Mononuclear cell (primary cell): ENCODE data around the gene C6orf62. TPM values are rescaled to one million over a fixed set of nuclear protein-coding genes. Genes with fewer than 3 reads are reported as not detected.
"Not testable (repeated sequence)": the region's sequence is repeated elsewhere in the genome, so short reads cannot be mapped to it uniquely, and the experiment has no call there.

ENCODE experiments used
- H3K27me3 ChIP-seq: 2 replicates; pipeline ENCODE4 v1.6.0; 2011; ENCODE audit warnings: low read length, control low read depth; ENCODE audit not compliant: insufficient read depth
- H3K4me1 ChIP-seq: 2 replicates; pipeline ENCODE4 v1.5.1; 2011; ENCODE audit warnings: mild to moderate bottlenecking, low read length, control low read depth; ENCODE audit not compliant: insufficient read depth
- H3K4me3 ChIP-seq: 2 replicates; pipeline ENCODE4 v1.5.1; 2011; ENCODE audit warnings: mild to moderate bottlenecking, low read length, moderate library complexity
- H3K9me3 ChIP-seq: 2 replicates; pipeline ENCODE4 v1.5.1; 2011; ENCODE audit warnings: low read depth, mild to moderate bottlenecking, control low read depth, low read length
- total RNA-seq: library from RNA; depleted of rRNA; stranded (reverse); fragments of >200 nt; gene quantifications from one replicate; pipeline ENCODE4 v1.2.3, GENCODE V29; 2012

The C6orf62 gene
- total RNA-seq, 1 donor: 81.6 TPM

DNA sequence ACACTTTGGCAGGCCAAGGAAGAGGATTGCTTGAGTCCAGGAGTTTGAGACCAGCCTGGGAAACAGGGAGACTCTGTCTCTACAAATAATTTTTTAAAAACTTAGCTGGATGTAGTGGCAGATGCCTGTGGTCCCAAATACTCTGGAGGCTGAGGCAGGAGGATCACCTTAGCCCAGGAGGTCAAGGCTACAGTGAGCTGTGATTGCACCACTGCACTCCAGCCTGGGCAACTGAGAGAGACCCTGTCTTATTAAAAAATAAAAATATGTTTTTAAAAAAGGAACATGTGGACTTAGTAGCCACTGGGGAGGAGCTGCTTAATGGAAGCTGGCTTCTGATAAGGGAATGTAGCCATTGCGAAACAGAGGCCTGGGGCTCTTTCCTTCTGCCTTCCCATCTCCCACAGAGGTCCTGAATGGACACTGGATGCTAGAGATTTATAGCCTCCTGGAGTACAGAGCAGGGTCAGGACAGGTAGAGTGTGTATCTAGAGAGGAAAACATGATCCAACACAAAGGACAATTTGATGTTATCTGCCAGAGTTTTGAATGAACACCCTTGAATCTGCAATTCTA lies 34.1 kb upstream of the C6orf62 start:
- Histone ChIP-seq H3K9me3 (no peaks in the 10 kb centered on the region), H3K4me1 (peaks cover 28% of the 10 kb centered on the region), H3K27me3 (no peaks in the 10 kb centered on the region), H3K4me3 (no peak overlapping the region)

DNA sequence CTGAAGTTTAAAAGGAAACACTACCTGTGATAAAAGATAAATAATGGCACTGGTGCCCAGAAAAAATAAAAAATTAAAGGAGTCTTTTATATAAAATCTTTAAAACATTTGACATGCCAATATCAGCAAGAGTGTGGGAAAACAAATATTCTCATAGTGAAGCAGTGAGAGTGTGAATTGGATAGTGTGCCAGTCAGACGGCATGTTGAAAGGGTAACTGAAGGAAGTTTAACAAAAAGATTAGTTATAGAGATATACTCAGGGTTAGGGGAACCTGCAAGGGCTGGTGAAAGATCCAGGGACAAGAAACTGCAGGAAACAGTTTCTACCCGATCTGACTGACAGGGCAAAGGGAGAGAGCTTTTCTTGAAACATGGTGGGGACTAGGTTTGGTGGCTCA lies 33.5 kb upstream of the C6orf62 start:
- H3K4me3 ChIP-seq: no peak overlapping the region
- H3K9me3 ChIP-seq: no peaks in the 10 kb centered on the region
- H3K27me3 ChIP-seq: no peaks in the 10 kb centered on the region
- peaks cover 26% of the 10 kb centered on the region for H3K4me1 ChIP-seq

DNA sequence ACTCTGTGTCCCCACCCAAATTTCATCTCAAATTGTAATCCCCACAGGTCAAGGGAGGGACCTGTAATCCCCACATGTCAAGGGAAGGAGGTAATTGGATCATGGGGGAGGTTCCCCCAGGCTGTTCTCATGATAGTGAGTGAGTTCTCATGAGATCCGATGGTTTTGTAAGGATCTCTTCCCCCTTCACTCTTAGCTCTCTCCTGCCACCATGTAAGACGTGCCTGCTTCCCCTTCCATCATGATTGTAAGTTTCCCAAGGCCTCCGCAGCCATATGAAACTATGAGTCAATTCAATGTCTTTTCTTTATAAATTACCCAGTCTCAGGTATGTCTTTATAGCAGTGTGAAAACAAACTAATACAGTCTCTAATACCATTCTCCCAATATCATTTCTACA lies 31.9 kb upstream of the C6orf62 start:
- H3K4me1 ChIP-seq: peaks cover 24% of the 10 kb centered on the region
- H3K9me3 ChIP-seq, H3K4me3 ChIP-seq, H3K27me3 ChIP-seq: not testable (repeated sequence)

DNA sequence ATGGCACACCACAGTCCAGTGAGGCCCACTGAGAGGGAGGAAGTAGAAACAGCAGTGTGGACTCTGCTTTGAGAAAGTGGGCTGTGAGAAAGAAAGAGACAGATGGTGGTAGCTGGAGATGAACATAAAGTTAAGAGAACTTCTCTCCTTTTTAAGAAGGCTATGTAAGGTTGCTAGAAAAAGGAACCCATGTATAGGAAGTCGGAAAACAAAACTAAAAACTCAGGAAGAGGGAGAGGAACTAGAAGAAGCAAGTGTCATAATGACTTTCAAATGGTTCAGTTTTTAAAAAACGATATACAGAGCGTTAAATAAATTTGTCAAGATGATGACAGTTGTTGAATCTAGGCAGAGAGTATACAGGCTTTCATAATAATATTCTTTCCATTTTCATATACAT lies 30.3 kb upstream of the C6orf62 start:
- H3K27me3 ChIP-seq: no peaks in the 10 kb centered on the region
- H3K4me1 ChIP-seq: peaks cover 40% of the 10 kb centered on the region
- H3K4me3 ChIP-seq: no peak overlapping the region
- no peaks in the 10 kb centered on the region for H3K9me3 ChIP-seq

DNA sequence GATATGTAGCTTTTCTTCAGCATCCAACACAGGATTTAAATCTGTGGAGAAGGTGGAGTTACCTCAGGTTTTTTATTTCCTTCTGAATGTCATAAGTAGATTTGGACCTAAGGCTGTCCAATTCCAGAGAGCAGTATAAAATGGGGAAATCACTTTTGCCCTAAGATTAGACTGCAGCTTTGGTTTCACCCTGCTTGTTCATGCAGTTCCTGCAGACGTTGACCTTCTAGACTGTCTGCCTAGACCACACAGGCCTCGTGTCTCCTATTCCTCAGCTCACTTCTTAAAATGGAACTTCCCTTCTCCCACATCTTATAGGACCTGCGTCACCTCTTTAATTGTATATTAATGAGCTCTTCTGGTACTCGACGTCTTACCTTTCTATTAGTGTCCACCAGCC lies 26.0 kb upstream of the C6orf62 start:
- no peak overlapping the region for H3K4me3 ChIP-seq
- no peaks in the 10 kb centered on the region for H3K27me3 ChIP-seq
- no peaks in the 10 kb centered on the region for H3K9me3 ChIP-seq
- peaks cover 61% of the 10 kb centered on the region for H3K4me1 ChIP-seq

DNA sequence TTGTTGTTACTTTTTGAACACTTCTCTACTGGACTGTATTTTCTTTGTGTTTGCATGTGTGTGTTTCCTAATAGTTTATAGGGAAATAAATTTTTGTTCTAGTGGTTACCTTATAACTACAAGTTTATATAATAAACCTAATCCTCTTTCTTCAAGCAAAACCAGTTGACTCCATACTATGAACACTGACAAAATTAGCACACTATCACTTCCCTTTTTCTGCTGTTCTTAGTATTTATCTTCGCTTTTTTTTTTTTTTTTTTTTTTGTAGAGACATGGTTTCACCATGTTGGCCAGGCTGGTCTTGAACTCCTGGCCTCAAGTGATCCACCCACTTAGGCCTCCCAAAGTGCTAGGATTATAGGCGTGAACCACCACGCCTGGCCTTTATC lies 25.0 kb upstream of the C6orf62 start:
- Histone ChIP-seq H3K27me3 (no peaks in the 10 kb centered on the region), H3K9me3 (no peaks in the 10 kb centered on the region), H3K4me3 (no peak overlapping the region), H3K4me1 (peaks cover 57% of the 10 kb centered on the region)

DNA sequence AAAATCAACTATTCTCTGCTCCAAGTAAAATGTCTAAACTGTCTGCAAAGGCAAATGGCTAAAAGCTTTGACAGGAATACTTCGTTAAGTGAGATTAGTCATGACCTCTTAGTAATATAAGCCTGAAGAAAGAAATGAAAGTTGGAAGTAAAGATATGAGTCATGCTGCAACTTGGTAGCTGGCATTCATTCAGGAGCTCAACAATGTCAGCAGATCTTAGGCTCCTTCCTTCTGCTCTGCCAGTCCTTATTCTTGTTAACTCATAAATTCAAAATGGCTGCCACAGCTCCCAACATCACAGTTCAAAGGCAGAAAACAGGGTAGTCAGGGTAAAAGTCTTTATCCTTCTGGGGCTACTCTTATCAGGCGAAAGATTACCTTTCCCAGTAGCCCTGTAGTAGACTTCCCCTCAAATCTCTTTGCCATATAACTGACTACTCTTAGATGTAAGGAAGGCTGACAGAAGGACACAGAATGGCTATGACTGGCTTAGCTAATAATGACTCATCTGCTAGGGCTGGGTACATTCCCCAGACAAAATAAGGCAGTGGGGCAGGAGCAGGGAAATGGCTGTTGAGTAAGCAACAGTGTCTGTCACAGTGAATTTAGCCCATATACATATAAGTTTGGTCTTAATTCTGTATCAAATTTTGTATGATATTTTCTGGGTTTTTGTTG lies 24.4 kb upstream of the C6orf62 start:
- H3K4me1 ChIP-seq: peaks cover 56% of the 10 kb centered on the region
- H3K9me3 ChIP-seq: no peaks in the 10 kb centered on the region
- no peak overlapping the region for H3K4me3 ChIP-seq
- H3K27me3 ChIP-seq: no peaks in the 10 kb centered on the region

DNA sequence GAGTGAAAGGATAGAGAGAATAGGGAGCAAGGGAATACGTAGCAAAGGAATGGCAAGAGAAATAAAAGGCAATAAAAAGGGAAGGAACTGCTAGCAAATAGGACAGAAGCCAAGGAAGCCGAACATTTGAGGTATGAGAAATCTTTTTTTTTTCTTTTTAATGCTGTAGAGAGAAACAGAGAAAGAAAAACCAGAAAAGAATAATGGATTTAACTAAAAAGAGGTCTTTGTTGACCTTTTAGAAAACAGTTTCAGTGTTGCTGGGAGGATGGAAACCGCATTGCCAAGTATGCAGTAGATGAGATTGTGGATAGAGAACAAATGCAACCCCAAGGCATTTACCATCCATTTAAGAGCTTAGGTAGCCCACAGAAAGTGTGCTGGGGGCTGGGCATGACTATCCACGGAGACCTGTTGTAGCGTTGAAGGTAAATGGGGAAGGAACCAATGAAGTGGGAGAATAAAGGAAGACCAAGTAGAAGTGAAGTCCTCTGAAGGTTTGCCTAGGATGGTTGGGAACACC lies 23.3 kb upstream of the C6orf62 start:
- Histone ChIP-seq H3K27me3 (no peaks in the 10 kb centered on the region), H3K4me1 (peaks cover 49% of the 10 kb centered on the region), H3K4me3 (no peak overlapping the region), H3K9me3 (no peaks in the 10 kb centered on the region)

DNA sequence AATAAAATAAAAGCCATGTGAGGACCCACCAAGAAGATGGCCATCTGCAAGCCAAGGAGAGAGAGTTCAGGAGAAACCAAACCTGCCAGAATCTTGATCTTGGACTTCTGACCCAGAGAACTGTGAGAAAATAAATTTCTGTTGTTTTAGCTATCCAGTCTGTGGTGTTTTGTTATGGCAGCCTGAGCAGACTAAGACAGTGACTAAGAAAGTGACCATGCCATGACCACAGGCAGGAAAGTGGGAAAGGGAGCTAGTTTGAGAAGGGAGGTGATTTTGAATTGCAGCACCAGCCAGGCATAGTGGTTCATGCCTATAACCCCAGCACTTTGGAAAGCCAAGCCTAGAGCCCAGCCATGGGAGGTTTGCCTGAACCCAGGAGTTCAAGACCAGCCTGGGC lies 21.9 kb upstream of the C6orf62 start:
- no peaks in the 10 kb centered on the region for H3K27me3 ChIP-seq
- H3K9me3 ChIP-seq: no peaks in the 10 kb centered on the region

DNA sequence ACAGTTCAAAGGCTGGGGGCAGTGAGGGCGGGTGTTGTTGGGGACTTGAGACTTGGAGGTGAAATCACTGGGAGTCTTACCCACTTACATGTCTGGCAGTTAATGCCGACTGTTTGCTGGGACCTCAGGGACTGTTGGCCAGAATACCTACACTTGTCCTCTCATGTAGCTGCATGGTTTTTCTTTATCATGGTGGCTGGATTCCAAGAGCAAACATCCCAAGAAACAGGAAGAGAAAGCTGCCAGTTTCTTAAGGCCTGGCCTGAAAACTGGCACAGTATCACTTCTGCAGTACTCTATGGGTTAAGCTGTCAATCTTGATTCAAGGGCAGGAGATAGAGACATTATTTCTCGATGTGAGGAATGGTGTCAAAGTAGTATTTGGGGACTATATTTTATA lies 19.8 kb upstream of the C6orf62 start:
- no peaks in the 10 kb centered on the region for H3K9me3 ChIP-seq
- no peaks in the 10 kb centered on the region for H3K27me3 ChIP-seq
- H3K4me3 ChIP-seq: no peak overlapping the region
- H3K4me1 ChIP-seq: peaks cover 24% of the 10 kb centered on the region

More for the DNA sequence above, 21.9 kb upstream of the C6orf62 start:
- peaks cover 45% of the 10 kb centered on the region for H3K4me1 ChIP-seq
- H3K4me3 ChIP-seq: no peak overlapping the region

DNA sequence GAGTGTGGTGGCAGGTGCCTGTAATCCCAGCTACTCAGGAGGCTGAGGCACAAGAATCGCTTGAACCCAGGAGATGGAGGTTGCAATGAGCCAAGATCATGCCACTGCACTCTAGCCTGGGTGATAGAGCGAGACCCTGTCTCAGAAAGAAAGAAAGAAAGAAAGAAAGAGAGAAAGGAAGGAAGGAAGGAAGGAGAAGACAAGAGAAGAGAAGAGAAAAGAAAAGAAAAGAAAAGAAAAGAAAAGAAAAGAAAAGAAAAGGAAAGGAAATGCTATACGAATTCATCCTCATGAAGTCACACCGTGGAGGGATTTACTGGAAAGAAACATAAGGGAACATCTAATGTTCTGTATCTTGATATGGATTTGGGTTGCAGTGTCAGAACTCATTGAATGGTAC lies 15.8 kb upstream of the C6orf62 start:
- H3K4me1 ChIP-seq, H3K4me3 ChIP-seq, H3K27me3 ChIP-seq, H3K9me3 ChIP-seq: not testable (repeated sequence)

DNA sequence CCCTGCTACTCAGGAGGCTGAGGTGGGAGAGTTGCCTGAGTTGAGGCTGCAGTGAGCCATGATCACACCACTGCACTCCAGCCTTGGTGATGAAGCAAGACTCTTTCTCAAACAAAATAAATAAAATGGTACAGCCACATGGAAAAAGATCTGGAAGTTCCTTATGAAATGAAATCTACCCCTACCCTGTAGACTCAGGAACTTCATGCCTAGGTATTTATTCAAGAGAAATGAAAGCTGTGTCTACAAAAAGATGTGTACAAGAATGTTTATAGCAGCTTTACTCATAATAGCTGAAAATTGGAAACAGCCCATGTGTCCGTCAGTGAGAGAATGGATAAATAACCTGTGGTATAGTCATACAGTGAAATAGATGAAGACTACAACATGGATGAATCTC lies 15.2 kb upstream of the C6orf62 start:
- peaks cover 6% of the 10 kb centered on the region for H3K4me1 ChIP-seq
- no peaks in the 10 kb centered on the region for H3K27me3 ChIP-seq
- no peaks in the 10 kb centered on the region for H3K9me3 ChIP-seq
- no peak overlapping the region for H3K4me3 ChIP-seq

DNA sequence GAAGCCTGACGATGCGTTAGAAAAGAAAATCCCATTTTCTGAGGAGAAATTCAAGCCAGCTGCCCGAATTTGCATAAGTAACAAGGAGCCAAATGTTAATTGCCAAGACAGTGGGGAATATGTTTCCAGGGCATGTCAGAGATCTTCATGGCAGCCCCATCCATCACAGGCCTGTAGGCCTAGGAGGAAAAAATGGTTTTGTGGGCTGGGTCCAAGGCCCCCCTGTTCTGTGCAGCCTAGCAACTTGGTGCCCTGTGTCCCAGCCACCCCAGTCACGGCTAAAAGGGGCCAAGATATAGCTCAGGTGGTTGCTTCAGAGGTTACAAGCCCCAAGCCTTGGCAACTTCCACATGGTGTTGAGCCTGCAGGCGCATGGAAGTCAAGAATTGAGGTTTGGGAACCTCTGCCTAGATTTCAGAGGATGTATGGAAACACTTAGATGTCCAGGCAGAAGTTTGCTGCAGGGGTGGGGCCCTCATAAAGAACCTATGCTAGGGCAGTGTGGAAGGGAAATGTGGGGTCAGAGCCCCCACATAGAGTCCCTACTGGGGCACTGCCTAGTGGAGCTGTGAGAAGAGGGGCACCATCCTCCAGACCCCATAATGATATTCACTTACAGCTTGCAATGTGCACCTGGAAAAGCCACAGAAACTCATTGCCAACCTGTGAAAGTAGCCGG lies 12.6 kb upstream of the C6orf62 start:
- H3K9me3 ChIP-seq, H3K4me3 ChIP-seq, H3K4me1 ChIP-seq, H3K27me3 ChIP-seq: not testable (repeated sequence)

DNA sequence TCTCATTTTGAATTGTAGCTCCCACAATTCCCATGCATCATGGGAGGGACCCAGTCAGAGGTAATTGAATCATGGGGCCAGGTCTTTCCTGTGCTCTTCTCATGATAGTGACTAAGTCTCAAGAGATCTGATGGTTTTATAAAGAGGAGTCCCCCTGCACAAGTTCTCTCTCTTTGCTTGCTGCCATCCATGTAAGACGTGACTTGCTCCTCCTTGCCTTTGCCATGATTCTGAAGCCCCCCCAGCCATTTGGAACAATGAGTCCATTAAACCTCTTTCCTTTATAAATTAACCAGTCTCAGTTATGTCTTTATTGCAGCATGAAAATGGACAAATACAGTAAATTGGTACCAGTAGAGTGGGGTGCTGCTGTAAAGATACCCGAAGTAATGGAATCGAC lies 11.7 kb upstream of the C6orf62 start:
- H3K9me3 ChIP-seq, H3K4me3 ChIP-seq, H3K4me1 ChIP-seq, H3K27me3 ChIP-seq: not testable (repeated sequence)

DNA sequence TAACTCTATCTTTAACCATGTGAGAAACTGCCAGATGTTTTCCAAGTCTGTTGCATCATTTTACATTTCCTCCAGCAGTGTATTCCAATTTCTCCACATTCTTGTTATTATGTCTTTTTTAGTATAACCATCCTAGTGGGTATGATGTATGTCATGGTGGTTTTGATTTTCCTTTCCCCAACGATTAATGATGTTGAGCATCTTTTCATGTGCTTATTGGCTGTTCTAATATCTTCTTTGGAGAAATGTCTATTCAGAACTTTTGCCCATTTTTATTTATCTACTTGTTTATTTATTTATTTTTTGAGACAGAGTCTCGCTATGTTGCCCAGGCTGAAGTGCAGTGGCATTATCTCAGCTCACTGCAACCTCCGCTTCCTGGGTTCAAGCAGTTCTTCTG lies 4.3 kb upstream of the C6orf62 start:
- Histone ChIP-seq H3K9me3 (no peaks in the 10 kb centered on the region), H3K4me3 (no peak overlapping the region), H3K4me1 (peaks cover 20% of the 10 kb centered on the region), H3K27me3 (no peaks in the 10 kb centered on the region)
